GM21786 (cell line): ENCODE measurements around the gene HS3ST5.
"Not testable (repeated sequence)": the region's sequence is repeated elsewhere in the genome, so short reads cannot be mapped to it uniquely, and the experiment has no call there.

Source experiments
- ATAC-seq: cut with Tn5 transposase; IDR thresholded peaks from one replicate; pipeline ENCODE4 v1.9.1; 2021; ENCODE audit not compliant: unreplicated experiment

HS3ST5 gene

DNA sequence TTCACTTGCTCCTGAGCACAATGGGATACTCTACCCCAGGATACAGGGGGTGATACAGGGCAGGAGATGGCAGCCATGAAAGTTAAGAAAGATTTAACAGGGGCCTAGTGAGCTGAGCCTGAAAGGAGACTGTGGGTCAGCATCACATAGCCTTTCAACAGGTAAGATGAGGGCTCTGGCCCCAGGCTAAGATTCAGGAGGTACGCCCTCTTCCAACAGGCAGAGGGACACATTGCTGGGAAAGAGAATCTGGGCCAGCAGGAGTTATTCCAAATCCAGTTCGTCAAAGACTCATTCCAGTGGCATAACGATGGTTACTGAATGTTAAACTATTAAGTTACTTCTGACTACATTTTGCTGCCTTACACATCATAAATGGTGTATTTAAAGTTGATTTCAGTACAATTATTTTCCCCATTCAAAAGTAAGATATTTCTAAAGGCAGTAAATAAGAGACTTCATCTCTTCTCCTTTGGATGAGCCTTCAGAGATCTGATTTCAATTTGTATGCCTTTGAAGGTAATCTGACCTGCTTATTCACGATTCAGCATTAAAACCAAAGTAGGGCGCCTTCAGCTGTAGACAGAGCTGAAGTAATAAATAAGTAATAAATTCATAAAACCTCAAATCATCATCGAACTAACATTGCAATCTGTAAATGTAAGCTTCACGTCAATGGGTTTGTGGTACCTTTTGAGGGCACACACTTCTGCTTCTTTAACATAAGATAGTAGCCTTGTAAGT lies 62.4 kb downstream of the HS3ST5 start:
- no peak for ATAC-seq

DNA sequence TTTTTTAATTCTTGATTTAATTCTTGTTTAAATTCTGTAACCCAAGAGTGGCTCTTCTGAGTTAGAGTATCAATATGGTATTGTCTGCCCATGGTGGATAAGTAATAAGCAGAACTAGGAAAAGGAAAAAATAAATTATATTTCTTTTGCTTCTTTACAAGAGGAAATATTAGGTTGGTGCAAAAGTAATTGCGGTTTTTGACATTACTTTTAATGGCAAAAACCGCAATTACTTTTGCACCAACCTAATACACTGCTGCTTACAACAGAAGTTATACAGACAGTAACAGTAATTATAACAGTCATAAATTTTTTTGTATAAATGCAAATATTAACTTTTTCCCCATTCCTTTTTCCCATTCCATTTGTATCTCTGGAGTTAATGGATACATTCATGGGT lies 65.6 kb downstream of the HS3ST5 start:
- no peak for ATAC-seq

DNA sequence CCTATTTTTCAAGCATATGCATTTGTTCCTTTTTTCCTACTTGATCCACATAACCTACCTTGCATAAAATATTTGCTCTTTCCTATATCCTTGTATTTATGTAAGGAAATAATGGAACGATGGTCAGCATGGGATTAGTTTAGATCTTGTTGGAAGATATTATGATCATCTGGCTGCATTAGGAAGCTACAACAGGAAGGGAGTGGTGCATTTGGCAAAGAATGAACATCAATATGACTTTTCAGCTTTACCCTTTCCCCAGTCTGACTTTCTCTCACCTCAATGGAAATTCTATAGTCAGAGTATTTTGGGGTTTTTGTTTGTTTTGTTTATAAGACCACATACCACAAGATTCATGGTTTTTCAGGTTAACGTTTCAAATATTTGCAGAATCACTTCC lies 66.0 kb downstream of the HS3ST5 start:
- no peak for ATAC-seq

DNA sequence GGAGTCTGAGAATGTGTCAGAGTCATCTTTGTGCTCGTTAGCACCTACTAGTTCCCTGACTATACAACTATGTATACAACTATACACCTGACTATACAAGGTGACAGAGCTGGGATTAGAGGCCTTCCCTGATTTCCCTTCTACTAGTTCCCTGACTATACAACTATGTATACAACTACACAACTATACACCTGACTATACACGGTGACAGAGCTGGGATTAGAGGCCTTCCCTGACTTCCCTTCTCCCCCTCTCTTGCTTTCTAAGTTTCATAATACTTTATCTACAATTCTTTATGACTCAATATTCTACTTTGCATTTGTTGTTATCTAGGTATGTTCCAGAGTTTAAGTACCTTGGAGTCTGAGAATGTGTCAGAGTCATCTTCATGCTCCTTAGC lies 68.0 kb downstream of the HS3ST5 start:
- ATAC-seq, result no peak

DNA sequence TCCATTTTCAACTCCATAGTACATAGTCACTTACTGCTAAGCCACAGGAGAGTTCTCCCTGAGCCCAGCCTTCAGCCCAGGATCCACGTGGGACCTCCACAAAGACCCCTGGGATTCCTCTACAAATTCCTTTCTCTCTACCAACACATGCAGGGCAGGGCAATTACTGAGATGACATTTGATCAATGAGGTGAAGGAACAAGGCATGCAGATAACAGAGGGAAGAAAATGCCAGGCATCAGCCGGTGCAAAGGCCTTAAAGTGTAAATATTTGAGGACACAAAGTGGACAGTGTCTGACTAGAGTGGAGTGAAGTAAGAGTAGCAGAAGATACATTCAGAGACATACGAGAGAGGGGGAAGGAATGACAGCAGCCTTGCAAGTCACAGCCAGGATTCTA lies 70.2 kb downstream of the HS3ST5 start:
- ATAC-seq, result no peak

DNA sequence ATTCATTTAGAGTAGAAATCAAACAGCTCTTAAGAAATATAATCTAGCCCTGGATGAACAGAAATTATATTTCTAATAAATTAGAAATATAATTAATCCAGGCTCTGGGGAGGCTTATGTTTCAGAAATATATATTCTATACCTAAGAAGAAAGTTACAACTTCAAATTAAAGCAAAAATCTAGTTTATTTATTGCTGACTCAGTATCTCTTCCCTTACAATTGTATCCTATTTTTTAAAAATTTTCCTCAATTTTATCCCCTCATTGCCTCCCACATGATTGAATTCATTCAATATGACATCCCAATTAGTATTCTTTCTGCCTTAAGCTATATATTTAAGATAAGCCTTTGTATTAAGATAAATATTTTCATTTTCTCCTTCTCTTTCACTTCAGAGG lies 71.4 kb downstream of the HS3ST5 start:
- no peak for ATAC-seq

DNA sequence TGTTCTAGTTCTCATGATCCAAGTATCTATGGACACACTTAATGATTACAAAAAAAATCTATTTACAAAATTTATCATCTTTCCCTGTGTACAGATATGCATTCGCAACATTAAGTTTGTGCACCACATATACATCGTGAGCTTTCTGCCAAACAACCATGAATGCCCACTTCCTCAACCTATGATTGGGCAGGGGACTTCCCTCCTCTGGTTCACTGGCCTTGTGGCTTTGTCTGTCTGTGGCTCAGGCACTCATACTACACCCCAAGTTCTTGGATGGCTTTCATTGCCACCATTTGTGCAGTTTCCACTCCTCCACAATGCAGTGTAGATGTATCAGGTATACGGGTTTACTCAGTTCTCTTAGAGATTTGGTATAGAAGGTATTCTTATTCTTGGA lies 74.9 kb downstream of the HS3ST5 start:
- peak; percentile 81 for ATAC-seq

DNA sequence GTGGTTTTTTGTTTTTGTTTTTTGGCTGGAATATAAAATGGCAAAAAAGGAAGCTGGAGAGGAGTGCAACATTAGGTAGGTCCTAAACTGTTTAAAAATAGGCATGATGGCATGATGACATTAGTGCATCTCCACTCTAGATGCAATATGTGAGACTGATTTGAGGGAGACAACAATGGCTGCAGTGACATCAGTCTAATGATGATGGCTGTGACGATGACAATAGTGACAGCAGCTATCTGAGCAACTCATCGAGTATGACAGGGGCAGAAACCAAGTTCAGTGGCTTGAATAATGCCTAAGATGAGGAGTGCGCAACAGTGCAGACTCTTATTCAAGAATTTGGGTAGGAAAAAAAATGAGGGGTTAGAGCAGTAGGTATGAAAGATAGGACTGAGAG lies 82.0 kb downstream of the HS3ST5 start:
- ATAC-seq, result no peak

DNA sequence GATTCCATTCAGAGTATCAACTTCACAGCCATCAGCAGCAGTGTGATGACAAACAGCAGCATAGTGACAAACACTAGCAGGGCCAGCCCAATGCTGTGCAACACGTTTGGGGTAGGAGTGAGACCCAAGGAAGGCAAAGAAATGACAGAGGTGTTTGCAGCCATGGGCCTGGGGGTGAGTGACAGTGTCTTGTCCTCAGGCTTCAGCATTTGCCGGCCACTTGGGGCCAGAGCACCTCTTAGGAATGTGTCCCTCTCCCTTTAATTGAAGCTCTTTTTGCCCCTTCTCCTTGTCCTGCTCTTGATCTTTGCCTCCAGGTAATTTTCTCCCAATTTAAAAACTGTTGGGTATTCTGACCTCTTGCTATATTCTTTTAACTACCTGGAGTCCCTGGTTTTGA lies 84.4 kb downstream of the HS3ST5 start:
- ATAC-seq, result no peak

DNA sequence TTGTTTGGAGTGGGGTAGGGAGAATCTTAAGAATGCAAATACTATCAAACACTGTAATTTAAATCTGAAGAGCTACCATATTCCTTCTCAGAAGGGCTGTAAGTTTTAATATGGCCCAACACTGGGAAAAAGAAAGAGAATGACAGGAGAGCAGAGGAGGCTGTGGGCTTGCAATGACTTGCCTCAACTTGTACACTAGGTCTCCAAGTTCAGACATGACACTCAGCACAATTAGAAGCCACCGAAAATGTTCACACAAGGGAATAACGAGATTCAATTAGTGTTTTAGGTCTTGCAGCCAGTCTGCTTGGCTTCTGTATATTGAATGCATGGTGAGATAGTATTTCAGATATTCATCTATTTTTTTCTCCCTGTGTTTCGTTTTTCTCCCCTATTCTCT lies 89.4 kb downstream of the HS3ST5 start:
- ATAC-seq, result no peak

DNA sequence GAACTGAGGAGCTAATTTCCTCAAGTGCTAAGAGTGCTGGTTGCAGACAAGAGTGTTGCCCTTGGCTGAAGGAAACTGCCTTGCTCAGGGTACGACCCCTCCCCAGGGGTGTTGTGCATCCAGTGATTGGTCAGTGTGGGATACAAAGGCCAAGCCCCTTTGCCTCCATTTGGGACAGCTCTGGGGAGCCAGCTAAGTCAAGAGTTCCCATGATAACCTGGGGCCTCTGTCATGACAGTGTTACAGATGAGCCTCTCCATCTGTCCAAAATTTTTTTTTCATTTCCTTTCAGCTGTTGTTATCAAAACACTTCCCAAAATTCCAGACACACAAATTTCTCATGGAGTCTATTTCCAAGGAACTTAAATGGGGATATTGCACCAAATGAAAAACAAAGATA lies 93.3 kb downstream of the HS3ST5 start:
- no peak for ATAC-seq

DNA sequence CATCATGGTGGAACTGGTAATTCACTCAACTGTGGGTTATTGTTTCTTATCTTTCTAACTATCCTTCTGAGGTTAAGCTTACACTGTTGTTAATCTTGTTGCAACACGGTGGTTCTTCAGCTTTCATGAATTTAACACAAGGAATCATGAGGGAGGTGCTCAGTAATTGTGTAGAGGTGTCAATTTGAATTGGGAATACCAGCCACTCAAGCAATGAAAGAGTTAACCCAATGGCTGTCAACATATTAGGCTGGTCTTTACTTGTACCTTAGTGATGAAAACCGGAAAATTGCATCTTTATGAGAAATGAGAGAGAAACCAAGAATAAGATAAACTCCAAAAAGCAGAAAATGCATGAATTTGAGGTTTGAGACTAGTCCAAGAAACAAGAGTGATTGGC lies 95.7 kb downstream of the HS3ST5 start:
- no peak for ATAC-seq

DNA sequence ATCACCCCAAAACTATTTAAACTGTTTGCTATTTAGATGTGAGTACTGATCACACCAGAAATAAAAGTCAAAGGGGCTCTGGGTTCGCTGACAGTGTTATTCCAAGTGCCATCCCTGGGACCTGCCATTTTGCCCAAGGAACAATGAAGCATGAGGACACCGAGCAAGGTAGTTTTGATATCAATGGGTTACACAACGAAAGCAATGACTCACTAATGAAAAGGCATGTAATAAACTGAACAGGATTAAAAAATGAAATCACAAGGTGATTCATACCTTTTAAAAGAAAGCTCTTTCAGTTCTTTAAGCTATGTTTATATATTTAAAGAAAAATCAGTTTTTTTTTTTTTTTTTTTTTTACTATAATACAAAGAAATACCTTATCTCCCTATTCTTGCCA lies 102.0 kb downstream of the HS3ST5 start:
- ATAC-seq, result no peak

DNA sequence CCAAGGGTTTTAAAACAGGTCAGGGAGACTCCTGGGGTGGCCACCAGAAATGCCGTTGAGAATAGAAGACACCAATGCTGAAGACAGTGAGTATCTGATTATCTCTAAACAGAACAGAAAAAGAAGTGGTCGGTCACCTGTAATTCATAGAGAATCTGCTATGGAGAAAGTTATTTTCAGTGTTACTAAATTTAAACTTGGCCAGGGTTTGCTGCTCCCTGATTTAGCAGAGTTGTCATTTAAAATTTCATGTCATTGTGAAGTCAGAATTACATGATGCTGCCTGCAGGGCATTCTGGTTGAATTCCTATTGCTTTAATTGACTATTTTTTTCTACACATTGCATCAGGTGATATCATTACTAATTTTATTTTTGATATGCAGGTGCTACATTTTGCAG lies 114.1 kb downstream of the HS3ST5 start:
- no peak for ATAC-seq

DNA sequence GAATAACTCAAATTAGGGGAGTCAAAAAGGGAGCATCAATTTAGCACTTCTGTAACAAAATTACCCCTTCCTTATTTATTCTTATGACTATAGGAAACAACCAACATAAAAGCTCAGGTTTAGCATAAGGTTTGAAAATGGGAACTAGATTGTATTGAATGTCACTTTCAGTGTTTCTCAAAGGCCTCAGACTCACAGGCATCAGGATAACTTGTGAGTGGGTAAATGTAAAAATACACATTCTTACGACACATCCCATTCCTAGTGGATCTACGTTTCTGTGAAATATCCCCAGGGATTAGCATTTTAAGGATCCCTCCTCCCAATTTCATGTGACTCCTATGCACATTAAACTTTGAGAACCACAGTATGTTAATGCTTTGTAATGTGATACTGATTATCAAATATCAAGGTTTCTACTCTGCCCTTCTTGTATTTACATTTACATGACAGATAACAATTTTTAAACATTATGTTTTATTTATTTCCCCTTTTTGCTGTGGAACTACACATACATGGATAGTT lies 114.8 kb downstream of the HS3ST5 start:
- ATAC-seq, result no peak

DNA sequence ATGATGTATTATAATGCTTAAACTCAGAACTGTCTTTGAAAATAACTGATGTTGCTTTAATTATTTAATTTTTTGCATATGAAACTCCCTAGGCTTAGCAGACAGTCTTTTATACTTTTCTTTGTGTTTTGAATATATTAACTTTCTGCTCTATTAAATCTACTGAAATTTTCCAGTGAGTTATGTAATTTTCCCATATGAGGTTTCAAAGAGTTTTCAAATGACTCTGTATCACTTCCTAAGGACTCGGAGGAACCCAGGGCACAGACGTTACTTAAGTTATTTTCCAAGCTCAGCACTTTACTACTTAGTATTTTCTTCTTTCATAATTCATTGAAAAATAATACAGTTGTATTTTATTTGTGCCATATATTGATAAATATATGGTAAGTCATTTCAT lies 122.6 kb downstream of the HS3ST5 start:
- ATAC-seq, result no peak

DNA sequence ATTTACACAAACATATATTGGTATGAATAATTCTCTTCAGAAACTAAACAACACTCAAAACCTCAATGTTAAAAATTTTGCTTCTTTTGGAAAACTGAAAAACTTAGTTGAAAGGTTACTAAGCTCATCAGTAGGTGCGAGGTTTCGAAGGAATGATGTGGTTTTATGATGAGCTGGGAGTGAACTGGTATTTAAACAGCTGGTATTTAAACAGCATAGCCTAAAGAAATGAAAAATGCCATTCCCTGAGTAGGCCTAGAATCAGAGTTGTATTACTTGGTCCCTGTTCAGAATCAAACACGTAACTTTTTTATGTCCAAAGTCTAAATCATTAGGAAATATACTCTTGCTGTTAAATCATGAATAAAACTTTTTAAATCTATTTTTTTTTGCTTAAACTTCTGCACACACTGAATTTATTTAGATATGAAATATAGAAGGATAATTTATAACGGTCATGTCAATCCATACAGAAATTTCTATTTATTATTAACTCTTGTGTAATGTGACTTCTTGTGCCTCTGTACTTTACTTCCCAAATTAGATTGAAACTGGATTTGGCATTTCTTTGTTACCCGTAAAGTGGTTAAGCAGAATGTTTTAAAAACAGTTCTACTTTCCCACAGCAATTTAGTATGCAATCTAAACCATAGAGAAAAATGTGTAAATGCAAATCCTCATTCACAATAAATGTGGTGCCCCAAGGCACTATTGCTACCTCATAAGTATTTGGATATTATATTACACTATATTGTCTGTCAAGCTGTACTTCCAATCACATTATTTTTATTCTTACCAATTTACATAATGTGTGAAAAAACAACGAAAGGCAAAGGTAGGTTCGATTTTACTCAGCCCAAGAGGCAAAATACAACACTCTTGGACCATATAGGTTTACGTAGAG lies 124.1 kb downstream of the HS3ST5 start:
- no peak for ATAC-seq

DNA sequence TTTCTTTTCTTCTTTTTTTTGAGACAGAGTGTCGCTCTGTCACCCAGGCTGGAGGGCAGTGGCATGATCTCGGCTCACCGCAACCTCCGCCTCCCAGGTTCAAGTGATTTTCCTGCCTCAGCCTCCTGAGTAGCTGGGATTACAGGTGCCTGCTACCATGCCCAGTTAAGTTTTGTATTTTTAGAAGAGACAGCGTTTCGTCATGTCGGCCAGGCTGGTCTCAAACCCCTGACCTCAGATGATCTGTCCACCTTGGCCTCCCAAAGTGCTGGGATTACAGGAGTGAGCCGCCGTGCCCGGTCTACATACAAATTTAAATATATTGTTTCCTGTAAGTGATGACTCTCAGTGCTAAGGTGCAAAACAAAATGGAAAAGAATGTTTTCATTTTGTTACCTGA lies 124.8 kb downstream of the HS3ST5 start:
- ATAC-seq, result not testable (repeated sequence)

DNA sequence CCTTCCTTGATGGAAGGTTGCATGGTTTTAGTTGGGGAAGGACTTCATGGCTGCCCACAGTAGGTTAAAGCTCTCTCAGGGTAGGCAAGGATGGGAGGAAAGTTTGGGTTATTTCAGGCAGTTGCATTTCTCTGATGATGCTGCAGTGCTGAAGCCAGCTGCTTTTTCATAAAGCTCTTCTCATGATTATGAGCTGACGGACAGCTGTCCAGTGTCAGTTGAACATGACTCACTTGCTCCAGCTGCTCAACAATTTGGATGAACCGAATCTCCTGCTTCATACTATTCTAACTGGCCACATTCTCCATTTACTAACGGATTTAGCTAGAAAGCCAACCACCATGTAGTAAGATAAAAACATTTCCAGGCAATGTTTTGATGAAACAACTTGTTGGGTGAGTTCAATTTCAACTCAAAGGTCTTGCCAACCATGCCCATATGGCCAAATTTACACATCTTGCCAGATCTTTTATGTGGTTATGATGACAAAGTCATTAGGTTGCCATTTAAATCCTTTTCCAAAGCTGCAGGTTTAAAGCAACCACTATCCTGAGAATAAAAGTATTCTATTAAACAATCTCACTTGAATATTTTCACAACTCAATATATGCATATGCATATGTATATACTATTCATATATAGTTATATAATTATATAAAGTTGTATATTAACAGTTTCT lies 125.9 kb downstream of the HS3ST5 start:
- ATAC-seq, result no peak

DNA sequence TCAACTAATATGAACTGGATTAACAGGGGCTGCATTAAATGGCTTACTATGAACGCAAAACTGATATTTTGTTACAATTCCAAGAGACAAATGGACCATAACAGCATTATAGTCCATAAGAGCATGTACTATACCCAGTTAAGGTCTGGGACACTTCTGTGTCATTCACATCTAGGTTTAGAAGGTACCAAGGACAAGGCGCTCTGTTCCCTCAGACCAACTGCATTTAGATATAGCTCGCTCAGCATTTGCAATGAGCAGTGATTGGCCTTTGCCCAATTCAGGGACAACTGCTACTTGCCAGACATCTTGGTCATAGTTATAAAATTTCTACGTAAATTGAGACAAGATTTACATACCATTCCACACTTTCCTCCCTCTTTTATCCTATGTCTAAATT lies 132.4 kb downstream of the HS3ST5 start:
- ATAC-seq, result no peak

DNA sequence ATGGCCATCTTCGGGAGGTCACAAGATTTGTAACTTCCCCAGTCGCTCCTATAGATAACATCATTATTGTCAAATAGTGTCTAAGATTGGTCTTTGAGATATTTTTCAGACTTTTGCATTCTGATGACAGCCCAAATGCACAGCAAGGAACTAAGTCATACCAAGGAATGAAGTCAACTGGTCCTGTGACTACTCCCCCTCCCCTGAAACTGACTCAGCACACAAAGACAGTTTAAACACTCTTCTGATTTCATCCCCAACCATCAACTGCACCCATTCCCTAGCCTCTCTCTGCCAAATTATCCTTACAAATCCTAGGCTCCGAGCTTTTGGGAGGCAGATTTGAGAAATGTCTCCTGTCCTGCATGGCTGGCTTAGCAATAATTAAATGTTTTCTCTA lies 139.4 kb downstream of the HS3ST5 start:
- no peak for ATAC-seq

DNA sequence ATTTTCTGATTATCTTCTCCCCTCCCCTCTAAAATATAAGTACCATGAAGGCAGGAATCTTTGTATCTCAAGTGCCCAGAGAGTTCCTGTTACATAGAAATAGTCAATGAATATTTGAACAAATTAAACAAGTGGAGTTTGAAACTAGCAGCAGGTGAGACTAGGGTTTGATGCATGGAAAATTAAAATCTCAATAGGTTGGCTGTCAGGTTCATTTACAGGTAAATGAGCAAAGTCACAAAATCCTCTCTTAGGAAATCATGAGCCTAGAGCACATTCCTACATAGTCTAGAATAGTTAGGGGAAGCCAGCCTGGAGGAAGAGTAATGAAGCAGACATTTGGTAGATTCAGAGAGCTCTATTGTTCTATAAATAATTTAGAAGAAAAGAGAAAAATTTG lies 140.4 kb downstream of the HS3ST5 start:
- ATAC-seq, result no peak
